ENCODE results near the gene AHDC1.
"Not testable (repeated sequence)": the region's sequence is repeated elsewhere in the genome, so short reads cannot be mapped to it uniquely, and the experiment has no call there.

AHDC1 gene

DNA sequence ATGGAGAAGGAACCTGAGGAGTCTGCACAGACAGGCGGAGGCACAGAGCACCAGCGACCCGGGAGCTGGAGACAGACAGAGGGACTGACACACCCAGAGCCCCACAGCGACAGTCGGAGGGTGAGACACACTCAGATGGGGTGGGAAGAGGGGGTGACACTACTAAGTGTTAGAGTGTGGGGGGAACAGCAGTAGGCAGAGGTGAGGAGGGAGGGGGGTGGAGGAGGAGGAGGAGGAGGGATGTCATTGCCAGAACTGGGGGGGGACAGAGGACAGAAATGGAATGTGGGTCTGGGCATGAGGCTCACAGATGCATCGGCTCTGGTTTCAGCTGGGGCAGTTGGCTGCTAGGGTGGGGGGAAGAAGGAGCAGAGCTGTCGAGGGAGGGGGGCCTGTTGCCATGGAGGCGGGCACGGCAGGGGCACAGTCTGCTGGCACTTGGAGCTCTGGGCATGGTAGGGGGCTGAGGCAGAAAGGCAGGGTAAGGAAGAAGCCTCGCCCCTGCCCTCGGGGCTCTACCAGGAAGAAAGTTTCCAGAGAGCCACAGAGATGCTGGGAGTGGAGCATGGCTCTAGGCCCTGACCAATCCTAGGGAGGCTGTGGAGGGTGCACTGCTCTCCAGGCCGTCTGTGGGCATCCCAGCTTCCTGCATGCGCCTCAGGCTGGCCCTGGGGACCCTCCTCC, 37.3 kb downstream of the AHDC1 start:
- no peak for DNase-seq (ENCODE audit: low spot score)

DNA sequence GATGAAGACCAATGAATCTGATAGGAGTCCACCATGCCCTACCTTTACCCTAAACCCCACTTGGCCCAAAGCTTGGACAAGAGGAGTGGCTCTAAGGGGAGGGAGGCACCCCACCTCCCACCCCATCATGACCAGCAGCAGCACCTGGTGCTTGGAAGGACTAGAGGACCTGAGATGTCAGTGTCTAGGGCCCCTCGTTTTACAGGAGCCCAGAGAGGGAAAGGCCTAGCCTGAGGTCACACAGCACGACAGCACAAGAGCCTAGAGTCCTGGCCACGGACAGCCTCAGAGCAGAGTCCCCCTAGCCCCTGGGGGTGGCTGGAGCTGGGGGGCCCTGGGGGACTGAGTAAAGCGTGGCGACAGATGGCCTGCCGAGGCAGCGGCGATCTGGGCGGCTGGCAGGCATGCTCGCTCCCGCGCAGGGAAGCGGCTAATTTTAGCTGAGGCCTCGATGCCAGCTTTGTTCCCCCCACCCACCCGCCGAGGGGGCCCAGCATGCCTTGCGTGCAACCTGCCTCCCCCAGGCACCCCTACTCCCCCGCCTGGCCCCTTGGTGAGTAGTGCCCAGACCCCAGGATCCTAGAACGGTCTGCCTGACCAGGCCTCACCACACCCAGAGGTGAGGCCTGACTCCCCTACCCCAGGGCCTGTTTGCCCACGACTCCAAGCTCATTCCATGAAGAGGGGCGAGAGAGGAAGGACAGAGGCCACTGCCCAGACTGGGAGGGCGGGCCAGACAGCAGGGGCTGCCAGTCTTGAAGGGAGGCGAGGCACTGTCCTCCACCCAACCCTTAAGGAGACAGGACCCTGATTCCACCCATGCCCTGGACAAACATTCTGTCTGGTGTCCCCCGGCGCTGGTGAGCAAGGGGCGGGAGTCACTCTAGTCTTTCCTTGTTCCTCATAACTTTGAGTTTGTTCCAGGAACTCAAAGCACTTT, 39.0 kb downstream of the AHDC1 start:
- DNase-seq (ENCODE audit: low spot score): no peak

DNA sequence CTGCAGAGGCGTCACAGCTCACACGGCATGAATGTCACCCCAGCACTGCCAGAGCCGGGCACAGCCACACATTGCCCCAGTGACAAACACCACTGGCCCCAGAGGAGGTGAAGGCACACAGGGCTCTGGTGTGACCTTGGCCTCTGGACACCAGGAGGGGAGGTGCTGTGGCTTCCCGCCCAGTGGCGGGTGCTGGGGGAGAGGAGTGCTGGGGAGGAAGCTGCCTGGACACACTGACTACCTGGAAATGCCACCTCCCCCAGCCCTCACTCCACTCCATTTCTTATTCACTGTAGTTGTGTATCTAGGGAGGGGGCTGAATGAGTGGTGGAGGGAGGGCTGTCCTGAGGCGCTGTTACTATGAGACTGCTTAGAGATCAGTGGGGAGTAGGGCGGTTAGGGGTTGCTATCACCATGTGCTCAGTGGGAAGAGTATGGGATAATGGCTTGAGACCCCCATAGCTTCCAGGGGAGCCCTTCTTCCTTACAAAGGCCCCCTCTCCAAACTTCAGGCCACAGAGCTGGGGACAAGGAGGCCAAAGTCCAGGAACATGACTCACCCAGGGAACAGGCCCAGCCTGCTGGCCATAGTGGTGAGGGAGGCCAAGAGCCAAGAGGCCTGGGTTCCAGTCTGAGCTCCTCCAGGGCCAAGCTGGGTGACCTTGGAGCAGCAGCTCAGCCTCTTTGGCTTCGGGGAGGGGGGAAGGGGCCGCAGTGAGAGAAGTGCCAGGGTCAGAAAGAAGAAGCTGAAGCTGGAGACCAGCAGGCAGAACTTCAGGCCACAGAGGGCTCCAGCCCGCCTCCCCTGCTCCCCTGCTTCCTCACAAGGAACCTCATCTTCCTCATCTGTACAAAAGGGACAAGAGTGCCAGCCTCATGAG, 40.1 kb downstream of the AHDC1 start:
- DNase-seq (ENCODE audit: low spot score): no peak

DNA sequence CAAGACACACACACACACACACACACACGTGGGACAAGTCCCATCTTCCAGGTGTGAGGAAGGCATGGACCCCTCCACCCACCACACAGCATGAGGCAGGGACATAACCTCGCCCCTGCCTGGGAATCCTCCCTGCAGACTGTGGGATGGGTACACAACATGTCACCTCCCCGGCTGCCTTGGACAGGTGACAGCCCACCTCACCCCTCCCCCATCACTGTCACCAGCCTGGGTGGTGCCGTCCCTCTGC, 40.7 kb downstream of the AHDC1 start:
- no peak for DNase-seq (ENCODE audit: low spot score)

DNA sequence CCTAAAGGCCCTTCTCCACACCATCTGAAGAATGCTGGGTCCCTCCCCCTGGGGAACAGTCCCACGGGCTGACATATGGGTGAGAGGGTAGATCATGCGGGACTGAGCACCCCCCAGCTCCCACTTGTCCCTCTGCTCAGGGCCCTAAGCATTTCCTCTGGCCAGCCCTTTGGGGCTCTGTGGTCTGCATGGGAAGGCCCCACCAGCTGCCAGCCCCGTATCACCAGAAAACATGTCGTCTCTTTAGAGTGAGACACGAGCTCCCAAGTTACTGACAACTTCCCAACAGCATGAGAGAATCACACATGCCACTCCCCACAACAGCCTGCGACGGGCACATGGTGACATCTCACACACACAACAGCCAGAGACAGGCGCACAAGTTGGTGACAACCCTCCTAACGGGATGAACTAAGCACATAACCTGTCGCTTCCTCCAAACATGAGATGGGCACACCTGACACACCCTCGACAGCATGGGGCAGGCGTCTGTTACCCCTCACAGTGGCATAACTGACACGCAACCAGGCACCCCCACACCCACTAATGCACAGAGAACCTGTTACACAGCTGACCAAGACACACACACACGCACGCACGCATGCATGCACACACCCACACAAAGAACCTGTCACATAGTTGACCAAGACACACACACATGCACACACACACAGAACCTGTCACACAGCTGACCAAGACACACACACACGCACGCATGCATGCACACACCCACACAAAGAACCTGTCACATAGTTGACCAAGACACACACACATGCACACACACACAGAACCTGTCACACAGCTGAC, 41.2 kb downstream of the AHDC1 start:
- no peak for DNase-seq (ENCODE audit: low spot score)

DNA sequence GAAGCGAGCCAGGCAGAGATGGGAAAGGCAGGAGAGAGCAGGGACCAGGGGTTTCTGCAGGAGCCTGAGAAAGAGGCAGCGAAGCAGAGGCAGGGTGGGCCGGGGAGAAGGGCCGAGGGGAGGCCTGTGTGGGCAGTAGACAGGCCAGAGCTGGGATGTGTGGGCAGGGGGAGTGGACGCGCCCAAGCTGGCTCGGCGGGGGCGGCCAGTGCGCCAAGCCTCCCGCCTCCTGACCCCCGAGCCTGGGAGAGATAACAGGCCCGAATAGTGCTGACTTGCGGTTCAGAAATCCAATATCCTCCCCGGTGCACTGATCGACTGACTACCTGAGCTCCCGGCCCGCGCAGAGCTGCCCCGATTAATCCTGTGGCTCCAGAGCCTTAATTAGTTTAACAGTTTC, 41.9 kb downstream of the AHDC1 start:
- no peak for DNase-seq (ENCODE audit: low spot score)

DNA sequence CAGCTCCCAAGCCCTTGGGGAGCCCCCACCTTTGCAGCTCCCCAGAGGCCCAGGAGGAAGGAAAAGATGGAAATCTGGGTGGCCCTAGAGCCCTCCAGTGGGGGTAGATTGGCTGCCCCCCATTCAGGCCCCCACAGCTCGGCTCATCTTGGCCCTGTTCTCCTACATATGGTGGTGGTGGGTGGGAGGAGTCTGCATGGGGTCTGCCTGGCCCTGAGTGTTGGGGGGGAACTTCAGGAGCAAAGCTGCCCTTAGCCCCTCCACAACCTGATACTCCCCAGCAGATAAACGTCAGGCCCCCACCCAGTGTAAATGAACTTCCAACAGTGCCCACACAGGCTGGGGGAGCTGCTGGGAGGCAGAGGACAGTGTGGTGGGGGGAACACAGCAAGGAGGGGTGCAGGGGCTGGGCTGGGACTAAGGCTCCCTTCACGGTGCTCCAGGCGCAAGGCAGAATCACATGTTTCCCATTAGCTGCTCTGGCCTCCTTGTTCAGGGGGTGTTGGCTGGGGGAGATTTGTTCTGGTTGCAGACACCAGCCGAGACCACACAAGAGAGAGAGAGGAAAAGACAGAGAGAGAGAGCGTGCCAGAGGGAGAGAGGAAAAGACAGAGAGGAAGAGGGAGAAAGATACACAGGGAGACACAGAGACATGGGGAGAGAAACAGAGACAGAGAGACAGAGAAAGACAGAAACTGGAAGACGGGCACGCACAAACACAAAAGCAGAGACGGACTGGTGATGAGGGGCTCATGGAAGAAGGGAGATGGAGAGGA, 42.6 kb downstream of the AHDC1 start:
- DNase-seq (ENCODE audit: low spot score): no peak

DNA sequence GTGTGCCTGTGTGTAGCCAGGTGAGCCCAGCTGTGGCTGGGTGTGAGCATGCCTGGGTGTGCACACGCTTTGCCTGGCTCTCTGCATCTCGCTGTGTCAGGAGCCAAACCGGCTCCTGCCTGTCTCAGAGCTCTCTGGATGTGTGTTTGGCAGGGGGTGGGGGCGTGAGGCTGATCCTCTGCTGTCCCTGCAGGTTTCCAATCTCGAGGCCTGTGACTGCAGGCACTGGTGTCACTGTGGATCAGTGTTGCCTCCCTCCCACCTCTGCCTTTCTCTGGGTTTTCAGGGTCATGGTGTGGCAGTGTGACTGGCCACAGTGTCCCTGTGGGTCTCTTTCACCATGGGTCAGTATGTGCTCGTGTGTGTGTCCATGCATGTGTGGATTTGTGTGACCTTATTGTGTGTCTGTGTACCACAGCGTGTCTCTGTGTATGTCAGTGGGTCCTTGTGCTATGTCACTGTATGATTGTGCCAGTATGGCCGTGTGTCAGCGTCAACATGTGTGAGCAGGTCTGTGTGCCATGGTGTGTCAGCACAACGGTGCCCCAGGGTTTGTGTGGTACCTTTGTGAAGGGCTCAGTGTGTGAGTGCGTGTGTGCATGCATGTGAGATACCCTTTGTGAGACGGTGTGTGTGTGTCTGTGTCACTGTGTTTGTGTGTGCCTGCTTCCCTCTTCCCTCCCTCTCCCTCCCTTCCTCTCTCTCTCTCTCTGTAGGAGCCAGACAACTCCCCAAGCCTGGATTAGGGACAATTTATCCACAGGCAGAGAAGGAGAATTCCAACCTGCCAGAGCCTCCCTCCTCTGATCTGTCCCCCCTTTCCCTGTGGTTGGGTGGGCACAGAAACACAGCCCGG, 43.4 kb downstream of the AHDC1 start:
- DNase-seq (ENCODE audit: low spot score): no peak

DNA sequence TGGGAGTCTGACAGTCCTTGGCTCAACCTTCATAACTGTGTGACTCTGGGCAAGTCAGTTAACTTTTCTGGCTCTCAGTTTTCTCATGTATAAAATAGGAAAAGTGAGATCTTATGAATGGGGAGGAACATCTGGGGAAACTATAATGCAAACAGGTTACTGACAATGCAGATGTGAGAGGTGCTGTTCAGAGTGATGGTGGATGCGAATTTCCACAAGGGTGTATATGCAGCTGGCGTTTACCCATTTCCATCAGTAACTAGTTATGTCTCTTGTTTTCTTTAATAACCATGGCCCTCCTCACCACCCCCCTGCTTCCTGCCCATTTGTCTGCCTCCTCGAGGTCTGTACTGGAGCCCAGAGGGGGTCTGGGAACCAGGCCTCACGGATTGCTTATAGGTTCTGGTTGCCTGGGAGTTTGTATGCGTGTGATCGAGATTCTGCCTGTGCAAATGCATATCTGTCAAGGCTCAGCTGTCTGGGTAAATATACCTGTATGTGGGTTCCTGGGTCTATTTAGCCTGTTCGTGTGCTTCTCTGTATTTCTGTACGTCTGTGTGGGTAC, 44.4 kb downstream of the AHDC1 start:
- no peak for DNase-seq (ENCODE audit: low spot score)

DNA sequence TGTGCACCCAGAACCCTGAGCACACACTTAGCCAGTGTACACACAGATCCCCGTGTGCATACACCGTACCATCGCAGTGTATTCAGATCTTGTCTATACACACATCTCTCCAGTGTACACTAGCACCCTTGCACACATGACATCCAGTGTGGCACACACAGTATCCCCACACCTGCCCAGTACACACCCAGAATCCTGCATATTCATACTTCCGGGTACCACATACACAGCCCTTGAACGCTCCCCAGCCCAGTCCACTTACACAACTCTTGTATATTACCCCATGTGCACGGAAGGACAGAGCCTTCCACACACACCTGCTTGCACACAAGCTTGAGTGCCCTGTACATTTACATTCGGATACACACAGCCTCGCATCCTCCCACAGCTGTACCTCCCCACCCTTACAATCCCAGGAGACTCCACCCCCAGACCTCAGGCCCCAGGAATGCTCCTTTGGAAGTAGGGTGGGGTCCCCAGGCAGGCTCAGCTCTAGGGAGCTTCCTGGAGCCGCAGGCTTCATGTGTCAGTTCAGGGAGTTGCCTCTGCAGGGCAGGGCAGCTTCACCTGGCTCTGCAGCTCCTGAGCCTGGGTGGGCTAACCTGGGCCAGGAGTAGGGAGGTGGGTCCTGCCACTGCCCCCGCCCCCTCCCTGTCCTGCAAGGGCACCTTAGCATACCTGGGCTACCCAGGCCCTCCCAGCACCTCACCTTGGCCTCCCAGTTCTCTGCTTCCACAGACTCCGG, 46.2 kb downstream of the AHDC1 start:
- DNase-seq (ENCODE audit: low spot score): no peak

DNA sequence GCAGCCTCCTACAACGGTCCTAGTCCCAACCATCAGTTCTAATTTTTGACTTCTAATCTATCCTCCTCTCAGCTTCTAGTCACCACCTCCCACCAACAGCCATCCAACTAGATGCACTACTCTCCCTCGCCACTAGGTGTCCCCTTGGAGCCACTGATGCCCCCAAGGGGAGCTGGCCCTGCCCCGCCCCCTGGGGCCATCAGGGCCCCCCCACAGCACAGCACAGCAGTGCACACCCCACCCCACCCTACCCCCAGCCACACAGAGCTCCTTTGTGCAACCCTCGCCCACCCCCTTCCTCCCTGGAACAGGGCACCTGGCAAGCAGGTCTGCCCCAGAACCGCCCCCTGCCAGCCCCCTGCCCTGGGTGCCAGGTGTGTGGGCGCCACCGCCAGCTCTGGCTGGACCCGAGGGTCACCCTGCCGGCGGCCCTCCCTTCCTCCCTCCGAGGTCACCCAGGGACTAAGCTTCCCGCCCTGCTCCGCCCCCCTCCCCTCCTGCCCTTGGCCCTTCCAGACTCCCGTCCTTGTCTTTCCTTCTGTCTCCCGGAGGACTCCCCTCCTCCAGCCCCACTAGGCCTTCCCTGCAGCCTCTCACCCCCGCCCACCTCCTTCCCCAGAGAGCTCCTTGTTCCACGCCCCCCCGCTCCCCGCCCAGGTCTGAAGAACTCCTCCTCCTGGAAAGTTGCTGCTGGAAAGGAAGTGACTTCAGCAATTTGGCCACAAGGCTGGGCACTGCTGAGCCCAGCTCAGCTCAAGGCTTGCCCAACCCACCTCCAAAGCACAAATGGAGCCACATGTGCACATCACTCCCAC, 47.0 kb downstream of the AHDC1 start:
- peak; percentile 74 for DNase-seq (ENCODE audit: low spot score)

DNA sequence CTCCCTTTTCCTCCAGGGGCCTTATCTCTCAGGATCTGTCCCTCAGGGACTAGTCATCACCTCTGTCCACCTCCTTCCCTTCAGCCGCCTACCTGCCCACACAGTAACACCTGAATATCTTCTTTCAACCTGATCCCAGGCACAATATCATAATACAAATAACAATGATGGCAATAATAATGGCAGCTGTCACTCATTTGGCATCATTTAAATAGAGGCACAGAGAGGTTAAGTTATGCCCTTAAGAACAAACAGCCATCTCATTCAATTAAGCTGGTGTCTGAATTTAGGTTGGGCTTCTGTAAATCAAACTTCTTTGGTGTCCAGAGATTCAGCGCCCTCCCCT, 47.5 kb downstream of the AHDC1 start:
- no peak for DNase-seq (ENCODE audit: low spot score)

DNA sequence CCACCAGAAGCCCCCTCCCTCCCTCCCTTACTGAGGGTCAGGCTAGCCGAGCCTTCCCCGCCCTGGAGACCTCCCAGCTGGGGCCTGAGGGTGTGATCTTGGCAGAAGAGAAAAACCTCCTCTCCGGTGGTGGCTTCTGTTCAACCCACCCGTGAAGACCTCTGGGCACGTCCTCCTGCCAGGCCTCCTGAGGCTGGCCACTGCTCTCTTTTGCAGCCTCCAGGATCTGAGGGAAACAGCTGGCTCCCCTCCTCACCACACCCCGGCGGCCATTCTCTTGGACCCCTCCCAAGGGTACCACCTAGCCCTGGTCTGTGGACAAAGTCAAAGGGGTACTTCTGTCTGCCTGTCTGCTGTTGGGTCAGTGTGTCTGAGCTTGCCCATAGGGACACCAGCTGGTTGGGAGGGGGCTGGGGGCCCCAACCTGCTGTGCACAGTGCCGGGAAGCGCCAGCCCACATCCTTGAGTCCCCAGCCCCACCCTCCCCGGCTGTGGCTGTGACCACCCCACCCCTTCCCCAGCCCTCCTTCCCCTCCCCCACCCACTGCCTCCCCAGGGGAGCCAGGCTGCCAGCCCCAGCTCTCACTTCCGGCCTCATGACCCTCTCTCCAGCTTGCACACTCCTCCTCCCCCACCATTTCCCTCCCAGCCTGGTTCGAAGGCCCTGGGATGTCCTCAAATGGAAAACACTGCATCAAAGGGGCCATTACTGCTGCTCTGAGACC, 48.1 kb downstream of the AHDC1 start:
- DNase-seq (ENCODE audit: low spot score): no peak

DNA sequence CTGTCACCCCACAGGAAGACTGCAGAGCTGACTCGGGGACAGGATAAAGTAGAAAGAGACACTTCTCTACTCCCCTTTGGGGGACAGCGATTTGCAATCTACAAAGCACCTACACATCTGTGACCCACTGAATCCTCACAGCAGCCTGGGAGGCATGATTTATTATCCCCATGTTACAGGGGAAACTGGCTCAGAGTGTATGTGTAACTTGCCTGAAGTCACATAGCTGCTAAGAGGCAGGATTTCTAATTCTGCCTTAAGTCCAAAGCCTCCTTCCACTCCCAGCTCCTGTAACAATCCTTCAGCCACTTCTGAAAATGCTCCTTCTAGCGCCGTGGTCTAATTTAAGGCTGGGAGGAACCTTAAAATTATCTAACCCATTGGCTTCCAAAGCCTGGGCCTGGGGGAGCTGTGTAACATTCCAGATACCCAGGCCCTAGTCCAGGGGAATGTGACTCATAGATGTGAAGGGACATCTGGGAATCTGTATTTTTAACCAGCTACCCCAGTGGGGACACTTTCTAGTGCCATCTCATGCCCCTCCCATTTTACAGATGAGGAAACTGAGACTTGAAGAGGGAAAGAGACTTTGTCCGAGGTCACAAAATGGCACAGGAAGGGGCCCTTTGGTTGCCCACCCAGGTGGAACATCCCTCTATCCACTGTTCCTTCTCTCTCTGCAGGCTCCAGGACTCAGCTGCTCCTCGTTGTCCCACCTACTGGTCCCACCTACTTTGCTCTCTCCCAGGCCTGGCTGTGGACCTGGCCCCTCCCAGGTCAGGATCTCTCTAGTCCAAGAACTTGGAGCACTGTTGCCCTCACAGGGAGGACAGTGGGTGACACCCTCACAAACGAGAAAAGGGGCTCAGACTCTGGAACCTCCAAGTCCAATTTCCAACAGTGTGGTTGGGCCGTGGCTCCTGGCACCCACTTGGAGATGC, 48.9 kb downstream of the AHDC1 start:
- no peak for DNase-seq (ENCODE audit: low spot score)

DNA sequence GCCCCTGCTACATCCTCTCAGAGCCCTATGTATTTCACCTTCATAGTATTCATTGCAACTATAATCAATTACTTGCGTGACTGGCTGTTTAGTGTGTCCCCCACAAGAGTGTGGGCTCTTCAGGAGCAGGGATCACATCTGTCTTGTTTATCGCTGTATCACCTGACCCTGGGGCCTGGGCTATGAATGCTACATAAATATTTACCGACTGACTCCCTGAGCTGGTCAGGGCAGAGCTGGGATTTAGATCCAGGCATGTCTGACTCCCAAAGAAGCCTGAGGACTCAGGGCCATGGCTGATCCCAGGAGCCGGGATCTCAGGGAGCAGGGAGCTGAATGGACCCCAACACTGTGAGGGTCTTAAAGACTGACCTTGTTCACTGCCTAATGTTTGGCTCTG, 49.7 kb downstream of the AHDC1 start:
- no peak for DNase-seq (ENCODE audit: low spot score)

DNA sequence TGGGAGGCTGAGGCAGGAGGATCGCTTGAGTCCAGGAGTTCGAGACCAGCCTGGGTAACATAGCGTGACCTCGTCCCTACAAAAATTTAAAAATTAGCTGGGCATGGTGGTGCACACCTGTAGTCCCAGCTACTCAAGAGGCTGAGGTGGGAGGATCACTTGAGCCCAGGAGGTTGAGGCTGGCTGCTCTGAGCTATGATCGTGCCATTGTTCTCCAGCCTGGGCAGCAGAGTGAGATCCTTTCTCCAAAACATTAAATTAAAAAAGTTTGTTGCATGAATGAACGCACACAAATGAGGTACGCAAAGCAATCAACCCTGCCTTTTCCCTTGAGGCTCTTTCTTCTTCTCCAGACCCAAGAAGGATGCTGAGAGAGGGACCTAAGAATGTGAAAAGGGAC, 50.1 kb downstream of the AHDC1 start:
- not testable (repeated sequence) for DNase-seq (ENCODE audit: low spot score)
